Measurements from ENCODE around the gene TRIM41. TPM values are rescaled to one million over a fixed set of nuclear protein-coding genes. Genes with fewer than 3 reads are reported as not detected.

The TRIM41 gene
- total RNA-seq, 2 donors from 2014 or later: 16.9 to 28.3 TPM

DNA sequence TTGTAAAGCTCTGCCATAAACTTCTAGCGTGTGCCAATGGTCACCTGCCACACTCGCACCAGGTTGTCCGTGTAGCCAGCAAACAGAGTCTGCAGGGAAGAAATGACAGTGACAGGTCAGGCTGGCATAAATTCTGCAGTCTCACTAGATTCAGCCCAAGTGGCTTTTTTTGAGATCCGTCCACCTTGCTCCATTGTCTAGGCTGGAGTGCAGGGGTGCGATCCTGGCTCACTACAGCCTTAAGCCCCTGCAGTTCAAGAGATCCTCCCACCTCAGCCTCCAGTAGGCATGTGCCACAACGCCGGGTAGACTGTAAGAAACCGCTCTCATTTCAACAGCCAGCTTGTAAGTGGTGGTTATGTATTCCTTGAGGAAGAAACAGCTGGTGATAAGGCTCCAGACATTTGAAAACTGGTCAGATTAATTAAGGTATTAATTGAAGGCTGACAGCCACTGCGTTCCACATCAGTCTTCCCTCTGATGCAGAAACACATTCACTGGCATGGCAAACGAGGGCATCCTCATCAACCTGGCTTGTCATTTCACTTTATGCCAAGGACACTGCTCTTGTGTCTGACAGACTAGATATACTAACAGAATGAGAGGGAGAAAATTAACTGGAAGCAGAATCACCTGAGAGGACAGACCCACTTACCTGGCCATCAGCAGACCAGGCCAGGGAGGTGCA lies 14.0 kb downstream of the TRIM41 start:
- H3K27ac ChIP-seq: no peak overlapping the region
- peaks cover 25 to 51% of the 10 kb centered on the region in 2 donors for H3K36me3 ChIP-seq
- no peak overlapping the region for H3K4me3 ChIP-seq
- H3K4me1 ChIP-seq (replicated peaks): peaks cover 7% of the 10 kb centered on the region
- WGBS: 81% methylated on average over 10 of the region's 10 CpGs
- H3K9me3 ChIP-seq: no peaks in the 10 kb centered on the region
- DNase-seq (ENCODE audit: low spot score): no peak
- intact Hi-C loops (cut with DNase I): no loop called here
- TF ChIP-seq, protein P1, sequence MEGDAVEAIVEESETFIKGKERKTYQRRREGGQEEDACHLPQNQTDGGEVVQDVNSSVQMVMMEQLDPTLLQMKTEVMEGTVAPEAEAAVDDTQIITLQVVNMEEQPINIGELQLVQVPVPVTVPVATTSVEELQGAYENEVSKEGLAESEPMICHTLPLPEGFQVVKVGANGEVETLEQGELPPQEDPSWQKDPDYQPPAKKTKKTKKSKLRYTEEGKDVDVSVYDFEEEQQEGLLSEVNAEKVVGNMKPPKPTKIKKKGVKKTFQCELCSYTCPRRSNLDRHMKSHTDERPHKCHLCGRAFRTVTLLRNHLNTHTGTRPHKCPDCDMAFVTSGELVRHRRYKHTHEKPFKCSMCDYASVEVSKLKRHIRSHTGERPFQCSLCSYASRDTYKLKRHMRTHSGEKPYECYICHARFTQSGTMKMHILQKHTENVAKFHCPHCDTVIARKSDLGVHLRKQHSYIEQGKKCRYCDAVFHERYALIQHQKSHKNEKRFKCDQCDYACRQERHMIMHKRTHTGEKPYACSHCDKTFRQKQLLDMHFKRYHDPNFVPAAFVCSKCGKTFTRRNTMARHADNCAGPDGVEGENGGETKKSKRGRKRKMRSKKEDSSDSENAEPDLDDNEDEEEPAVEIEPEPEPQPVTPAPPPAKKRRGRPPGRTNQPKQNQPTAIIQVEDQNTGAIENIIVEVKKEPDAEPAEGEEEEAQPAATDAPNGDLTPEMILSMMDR (IDR thresholded peaks at IDR 0.05): no peak
- TF ChIP-seq POLR2A (IDR thresholded peaks at IDR 0.05) (no peak), POLR2AphosphoS5 (IDR thresholded peaks at IDR 0.05) (no peak)
- no peaks in the 10 kb centered on the region for H3K27me3 ChIP-seq (replicated peaks; ENCODE audit: insufficient read depth)

DNA sequence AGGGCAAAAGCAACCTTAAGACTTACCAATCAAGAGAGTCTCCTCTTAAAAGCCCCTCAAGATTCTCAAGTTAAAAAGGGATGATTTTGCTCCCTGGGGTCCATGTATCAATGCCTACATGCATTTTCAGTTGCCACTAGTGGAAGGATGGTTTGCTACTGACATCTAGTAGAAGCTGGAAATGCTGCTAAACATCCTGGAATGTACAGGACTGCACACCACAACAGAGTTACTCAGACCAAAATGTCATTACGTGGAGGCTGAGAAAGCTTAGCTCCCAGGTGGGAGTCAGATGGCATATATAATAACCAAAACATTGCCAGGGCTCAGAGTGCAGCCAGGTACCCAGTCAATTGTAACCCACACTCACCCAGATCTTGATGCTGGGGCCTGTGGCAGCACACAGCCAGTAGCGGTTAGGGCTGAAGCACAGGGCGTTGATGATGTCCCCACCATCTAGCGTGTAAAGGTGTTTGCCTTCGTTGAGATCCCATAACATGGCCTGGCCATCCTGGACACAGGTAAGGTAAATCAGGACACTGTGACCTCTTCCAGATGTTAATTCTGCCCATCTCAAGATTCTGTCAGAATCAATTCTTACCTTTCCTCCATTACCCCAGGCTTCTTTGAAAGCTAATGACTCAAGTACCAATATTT lies 14.8 kb downstream of the TRIM41 start:
- no peaks in the 10 kb centered on the region for H3K9me3 ChIP-seq
- TF ChIP-seq, protein P1 (IDR thresholded peaks at IDR 0.05): no peak
- no peak for TF ChIP-seq POLR2AphosphoS5 (IDR thresholded peaks at IDR 0.05)
- no peak for TF ChIP-seq POLR2A (IDR thresholded peaks at IDR 0.05)

DNA sequence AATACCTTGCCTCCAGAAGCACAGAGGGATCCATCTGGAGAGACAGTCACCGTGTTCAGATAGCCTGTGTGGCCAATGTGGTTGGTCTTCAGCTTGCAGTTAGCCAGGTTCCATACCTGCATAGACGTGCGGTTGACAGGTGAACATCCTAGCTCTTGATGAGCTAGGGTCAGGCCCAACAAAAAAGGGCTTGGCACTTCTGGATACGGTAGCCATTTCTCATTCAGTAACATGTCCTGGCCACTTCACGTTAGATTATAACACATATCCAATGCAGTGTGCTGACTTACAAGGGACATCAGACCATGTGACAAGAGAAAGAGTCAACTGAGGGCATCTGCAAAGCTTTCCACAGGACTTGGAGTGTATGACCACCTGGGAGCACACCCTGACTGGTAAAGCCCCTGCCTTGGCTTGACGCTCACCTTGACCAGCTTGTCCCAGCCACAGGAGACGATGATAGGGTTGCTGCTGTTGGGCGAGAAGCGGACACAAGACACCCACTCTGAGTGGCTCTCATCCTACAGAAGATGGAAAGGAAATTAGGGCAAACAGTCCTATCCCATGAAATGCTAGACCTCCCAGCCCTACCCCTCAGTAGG lies 16.1 kb downstream of the TRIM41 start:
- no peak overlapping the region for H3K4me3 ChIP-seq
- no peak overlapping the region for H3K27ac ChIP-seq
- WGBS: 85% methylated on average over 9 of the region's 9 CpGs
- peaks cover 25 to 45% of the 10 kb centered on the region in 2 donors for H3K36me3 ChIP-seq
- H3K9me3 ChIP-seq: no peaks in the 10 kb centered on the region
- intact Hi-C loops (cut with DNase I): no loop called here
- H3K27me3 ChIP-seq (replicated peaks; ENCODE audit: insufficient read depth): no peaks in the 10 kb centered on the region
- peaks cover 8% of the 10 kb centered on the region for H3K4me1 ChIP-seq (replicated peaks)
- no peak for DNase-seq (ENCODE audit: low spot score)
- TF ChIP-seq POLR2A (IDR thresholded peaks at IDR 0.05) (no peak), POLR2AphosphoS5 (IDR thresholded peaks at IDR 0.05) (no peak)
- TF ChIP-seq, protein P1 (IDR thresholded peaks at IDR 0.05): no peak

More for the DNA sequence above, 14.8 kb downstream of the TRIM41 start:
- Histone ChIP-seq H3K4me3 (no peak overlapping the region), H3K27me3 (replicated peaks; ENCODE audit: insufficient read depth) (no peaks in the 10 kb centered on the region), H3K27ac (no peak overlapping the region), H3K36me3 (peaks cover 25 to 47% of the 10 kb centered on the region in 2 donors), H3K4me1 (replicated peaks) (peaks cover 8% of the 10 kb centered on the region)
- intact Hi-C loops (cut with DNase I): no loop called here
- no peak for DNase-seq (ENCODE audit: low spot score)
- 91% methylated on average over 5 of the region's 5 CpGs for WGBS

DNA sequence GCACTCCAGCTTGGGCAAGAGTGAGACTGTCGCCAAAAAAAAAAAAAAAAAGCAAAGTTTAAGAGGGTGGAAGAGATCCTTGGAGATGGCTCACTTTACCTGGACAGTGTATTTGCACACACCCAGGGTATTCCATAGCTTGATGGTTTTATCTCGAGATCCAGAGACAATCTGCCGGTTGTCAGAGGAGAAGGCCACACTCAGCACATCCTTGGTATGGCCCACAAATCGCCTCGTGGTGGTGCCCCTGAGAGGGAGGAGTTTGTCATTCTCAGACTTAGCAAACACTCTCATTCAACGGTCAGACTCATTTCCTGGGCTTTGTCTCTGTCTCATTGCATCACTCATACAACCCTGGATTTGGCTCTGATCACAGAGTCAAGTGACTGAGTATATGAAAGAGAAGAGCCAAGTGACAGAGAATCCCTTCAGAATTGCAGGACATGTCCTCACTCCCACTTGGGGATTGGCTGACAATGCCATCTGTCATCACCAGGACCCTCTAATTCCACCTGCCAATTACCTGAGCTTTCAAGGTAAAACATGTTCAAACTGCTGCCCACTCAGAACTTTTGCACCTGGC lies 18.4 kb downstream of the TRIM41 start:
- WGBS: 32% methylated on average over 6 of the region's 6 CpGs
- Histone ChIP-seq H3K4me1 (replicated peaks) (peaks cover 8% of the 10 kb centered on the region), H3K27me3 (replicated peaks; ENCODE audit: insufficient read depth) (no peaks in the 10 kb centered on the region), H3K9me3 (no peaks in the 10 kb centered on the region), H3K4me3 (no peak overlapping the region), H3K27ac (peak overlapping the region in 1 of 2 donors; percentile 77), H3K36me3 (peaks cover 23 to 45% of the 10 kb centered on the region in 2 donors)
- intact Hi-C loops (cut with DNase I): loop anchor here (10.0 kb wide), 2 partner anchors 377 to 437 kb away; partner anchors contain the start of genes MGAT1 and ZFP62
- TF ChIP-seq, protein P1 (IDR thresholded peaks at IDR 0.05): no peak
- TF ChIP-seq POLR2AphosphoS5 (IDR thresholded peaks at IDR 0.05) (no peak), POLR2A (IDR thresholded peaks at IDR 0.05) (no peak)
- no peak for DNase-seq (ENCODE audit: low spot score)

Data from prostate gland (tissue), 2 donors.